OCI-LY7 (cell line): ENCODE results near the gene SLC25A21.

Source experiments
- CTCF ChIP-seq: fragments of 200-600 bp; sonication (generic); conservative IDR thresholded peaks from 2 replicates; pipeline ENCODE4 v1.5.1; 2014; ENCODE audit warnings: mild to moderate bottlenecking, antibody characterized with exemption, low read length, moderate library complexity, mixed read lengths
- EZH2phosphoT487 ChIP-seq: fragments of 200-600 bp; sonication (generic); IDR thresholded peaks from 2 replicates; pipeline ENCODE4 v1.6.1; 2018; ENCODE audit warnings: low read depth, borderline replicate concordance, mild to moderate bottlenecking, mixed run types, antibody characterized with exemption, low read length, moderate library complexity, mixed read lengths

GRCh38 chr14:36988989-36989388 is 183.4 kb downstream of the SLC25A21 start:
- TF ChIP-seq CTCF = no peak
- TF ChIP-seq EZH2phosphoT487 = no peak
